GM21737 (cell line): ENCODE measurements around the gene ACTR10.
"Not testable (repeated sequence)": the region's sequence is repeated elsewhere in the genome, so short reads cannot be mapped to it uniquely, and the experiment has no call there.

ENCODE experiments used
- ATAC-seq: cut with Tn5 transposase; IDR thresholded peaks from one replicate; pipeline ENCODE4 v1.9.1; 2021; ENCODE audit warnings: mild to moderate bottlenecking, moderate library complexity; ENCODE audit not compliant: unreplicated experiment

ACTR10 gene

GRCh38 chr14:58215191-58215914 is 15.4 kb downstream of the ACTR10 start:
- ATAC-seq, result no peak

- ATAC-seq, result no peak
Measured at GRCh38 chr14:58216544-58216943, 16.6 kb downstream of the ACTR10 start.

GRCh38 chr14:58227096-58227819 is 27.3 kb downstream of the ACTR10 start:
- no peak for ATAC-seq

GRCh38 chr14:58238252-58239243 is 38.6 kb downstream of the ACTR10 start:
- ATAC-seq, result no peak

- no peak for ATAC-seq
Measured at GRCh38 chr14:58239244-58240195, 39.6 kb downstream of the ACTR10 start.

- peak; percentile 35 for ATAC-seq
Measured at GRCh38 chr14:58243790-58244555, 44.0 kb downstream of the ACTR10 start.

GRCh38 chr14:58244556-58245387 is 44.8 kb downstream of the ACTR10 start, which contains the start of gene PSMA3:
PSMA3 (plus strand) TSS chr14:58244843; CDS start chr14:58244921, 78 bp downstream.
- peak; percentile 85 for ATAC-seq

- no peak for ATAC-seq
Measured at GRCh38 chr14:58245562-58245961, 45.6 kb downstream of the ACTR10 start.

- no peak for ATAC-seq
Measured at GRCh38 chr14:58249611-58250010, 49.7 kb downstream of the ACTR10 start.

- no peak for ATAC-seq
Measured at GRCh38 chr14:58258156-58258555, 58.2 kb downstream of the ACTR10 start.

- ATAC-seq, result not testable (repeated sequence)
Measured at GRCh38 chr14:58262005-58262404, 62.1 kb downstream of the ACTR10 start.

- ATAC-seq, result no peak
Measured at GRCh38 chr14:58265401-58265800, 65.5 kb downstream of the ACTR10 start.

- no peak for ATAC-seq
Measured at GRCh38 chr14:58270628-58271027, 70.7 kb downstream of the ACTR10 start.

GRCh38 chr14:58272588-58273372 is 72.8 kb downstream of the ACTR10 start:
- ATAC-seq, result no peak

- ATAC-seq, result no peak
Measured at GRCh38 chr14:58274881-58275280, 74.9 kb downstream of the ACTR10 start.

GRCh38 chr14:58275527-58276190 is 75.7 kb downstream of the ACTR10 start:
- ATAC-seq, result no peak

GRCh38 chr14:58276208-58276607 is 76.3 kb downstream of the ACTR10 start:
- ATAC-seq, result no peak
